Nephron (organoid): Measurements from ENCODE around the gene DLGAP1.

Source experiments
- H3K27ac Mint-ChIP-seq, 3 experiments: 2 replicates each; pipeline ENCODE4 v1.8.0; 2020; ENCODE audit warnings: mixed read lengths in 3 of 3, mild to moderate bottlenecking in 2 of 3, moderate library complexity in 1 of 3
- H3K27me3 Mint-ChIP-seq: 2 replicates; pipeline ENCODE4 v1.8.0; 2021; ENCODE audit warnings: low read depth, mild to moderate bottlenecking, moderate library complexity, mixed read lengths
- H3K36me3 Mint-ChIP-seq: 2 replicates; pipeline ENCODE4 v1.8.0; 2020; ENCODE audit warnings: low read depth, mixed read lengths
- H3K4me1 Mint-ChIP-seq: 2 replicates; pipeline ENCODE4 v1.8.0; 2020; ENCODE audit warnings: mixed read lengths
- H3K4me3 Mint-ChIP-seq, 3 experiments: 2 replicates each; pipeline ENCODE4 v1.8.0; 2020; ENCODE audit warnings: mild to moderate bottlenecking in 3 of 3, mixed read lengths in 3 of 3, moderate library complexity in 2 of 3
- H3K9me3 Mint-ChIP-seq: 2 replicates; pipeline ENCODE4 v1.8.0; 2020; ENCODE audit warnings: mixed read lengths
- CTCF ChIP-seq, 3 experiments: fragments of 200-600 bp; sonication (generic); IDR thresholded peaks; one replicate each; pipeline ENCODE4 v1.5.0; 2021; ENCODE audit warnings: antibody characterized with exemption in 3 of 3; ENCODE audit not compliant: unreplicated experiment in 3 of 3

DLGAP1 gene

GRCh38 chr18:3663870-3664512, 791.1 kb downstream of the DLGAP1 start:
- peaks cover 7% of the 10 kb centered on the region for H3K9me3 Mint-ChIP-seq
- no peaks in the 10 kb centered on the region for H3K27me3 Mint-ChIP-seq
- H3K4me1 Mint-ChIP-seq, result peaks cover 24% of the 10 kb centered on the region
- H3K4me3 Mint-ChIP-seq, result no peak overlapping the region
- H3K27ac Mint-ChIP-seq, result peak overlapping the region; percentile 86 to 98 (median 94)
- H3K36me3 Mint-ChIP-seq, result peaks cover 6% of the 10 kb centered on the region
- no peak for TF ChIP-seq CTCF (IDR thresholded peaks at IDR 0.05; ENCODE audit: unreplicated experiment in 3 of 3)

- Mint-ChIP-seq H3K36me3 (peaks cover 6% of the 10 kb centered on the region), H3K9me3 (peaks cover 7% of the 10 kb centered on the region), H3K27ac (peak overlapping the region in 1 of 3 experiments; percentile 36), H3K27me3 (no peaks in the 10 kb centered on the region), H3K4me1 (peaks cover 24% of the 10 kb centered on the region), H3K4me3 (no peak overlapping the region)
- TF ChIP-seq CTCF (IDR thresholded peaks at IDR 0.05; ENCODE audit: unreplicated experiment in 3 of 3), result no peak
Measured at GRCh38 chr18:3661989-3662388, 793.1 kb downstream of the DLGAP1 start.

- Mint-ChIP-seq H3K9me3 (peaks cover 7% of the 10 kb centered on the region), H3K4me1 (peaks cover 19% of the 10 kb centered on the region), H3K36me3 (peaks cover 6% of the 10 kb centered on the region), H3K27ac (no peak overlapping the region), H3K4me3 (no peak overlapping the region), H3K27me3 (no peaks in the 10 kb centered on the region)
- no peak for TF ChIP-seq CTCF (IDR thresholded peaks at IDR 0.05; ENCODE audit: unreplicated experiment in 3 of 3)
Measured at GRCh38 chr18:3660739-3661515, 794.2 kb downstream of the DLGAP1 start.

- H3K36me3 Mint-ChIP-seq, result no peaks in the 10 kb centered on the region
- H3K27ac Mint-ChIP-seq, result no peak overlapping the region
- no peaks in the 10 kb centered on the region for H3K27me3 Mint-ChIP-seq
- no peak overlapping the region for H3K4me3 Mint-ChIP-seq
- peaks cover 19% of the 10 kb centered on the region for H3K4me1 Mint-ChIP-seq
- H3K9me3 Mint-ChIP-seq, result no peaks in the 10 kb centered on the region
- no peak for TF ChIP-seq CTCF (IDR thresholded peaks at IDR 0.05; ENCODE audit: unreplicated experiment in 3 of 3)
Measured at GRCh38 chr18:3658529-3658928, 796.6 kb downstream of the DLGAP1 start.

GRCh38 chr18:3655254-3656050, 799.7 kb downstream of the DLGAP1 start:
- H3K4me1 Mint-ChIP-seq, result peaks cover 26% of the 10 kb centered on the region
- H3K27me3 Mint-ChIP-seq, result no peaks in the 10 kb centered on the region
- H3K4me3 Mint-ChIP-seq, result no peak overlapping the region
- H3K36me3 Mint-ChIP-seq, result no peaks in the 10 kb centered on the region
- no peak for TF ChIP-seq CTCF (IDR thresholded peaks at IDR 0.05; ENCODE audit: unreplicated experiment in 3 of 3)
- peak overlapping the region in 1 of 3 experiments; percentile 41 for H3K27ac Mint-ChIP-seq
- H3K9me3 Mint-ChIP-seq, result no peaks in the 10 kb centered on the region
